ENCODE data around the gene COMMD6.
A peak's percentile ranks its signal among the peaks of the same experiment; 100 is the strongest.

COMMD6 gene

DNA sequence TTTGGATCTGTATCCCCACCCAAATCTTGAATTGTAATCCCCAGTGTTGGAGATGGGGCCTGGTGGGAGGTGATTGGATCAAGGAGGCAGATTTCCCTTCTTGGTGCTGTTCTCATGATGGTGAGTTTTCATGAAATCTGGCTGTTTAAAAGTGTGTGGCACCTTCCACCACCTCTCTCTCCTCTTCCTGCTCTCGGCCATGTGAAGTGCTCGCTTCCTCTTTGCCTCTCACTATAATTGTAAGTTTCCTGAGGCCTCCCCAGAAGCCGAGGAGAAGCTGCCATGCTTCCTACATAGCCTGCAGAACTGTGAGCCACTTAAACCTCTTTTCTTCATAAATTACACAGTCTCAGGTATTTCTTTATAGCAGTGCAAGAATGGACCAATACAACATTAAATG is 15.7 kb downstream of the COMMD6 start:
- DNase-seq: no peak

DNA sequence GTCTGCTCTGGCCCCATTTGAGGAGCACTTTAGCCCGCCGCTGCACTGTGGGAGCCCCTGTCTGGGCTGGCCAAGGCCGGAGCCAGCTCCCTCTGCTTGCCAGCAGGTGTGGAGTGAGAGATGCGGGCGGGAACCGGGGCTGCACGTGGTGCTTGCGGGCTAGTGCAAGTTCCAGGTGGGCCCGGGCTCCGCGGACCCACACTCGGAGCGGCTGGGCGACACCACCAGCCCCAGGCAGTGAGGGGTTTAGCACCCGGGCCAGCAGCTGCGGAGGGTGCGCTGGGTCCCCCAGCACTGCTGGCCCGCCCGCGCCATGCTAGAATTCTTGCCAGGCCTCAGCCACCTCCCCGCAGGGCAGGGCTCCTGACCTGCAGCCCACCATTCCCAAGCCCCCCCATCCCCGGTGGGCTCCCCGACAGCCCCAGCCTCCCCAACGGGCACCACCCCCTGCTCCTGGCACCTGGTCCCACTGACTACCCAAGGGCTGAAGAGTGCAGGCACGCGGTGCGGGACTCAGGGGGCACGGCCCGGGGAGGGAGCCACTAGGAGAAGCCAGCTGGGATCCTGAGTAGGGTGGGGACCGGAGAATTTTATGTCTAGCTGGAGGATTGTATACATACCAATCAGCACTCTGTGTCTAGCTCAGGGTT is 19.1 kb downstream of the COMMD6 start:
- no peak for DNase-seq

DNA sequence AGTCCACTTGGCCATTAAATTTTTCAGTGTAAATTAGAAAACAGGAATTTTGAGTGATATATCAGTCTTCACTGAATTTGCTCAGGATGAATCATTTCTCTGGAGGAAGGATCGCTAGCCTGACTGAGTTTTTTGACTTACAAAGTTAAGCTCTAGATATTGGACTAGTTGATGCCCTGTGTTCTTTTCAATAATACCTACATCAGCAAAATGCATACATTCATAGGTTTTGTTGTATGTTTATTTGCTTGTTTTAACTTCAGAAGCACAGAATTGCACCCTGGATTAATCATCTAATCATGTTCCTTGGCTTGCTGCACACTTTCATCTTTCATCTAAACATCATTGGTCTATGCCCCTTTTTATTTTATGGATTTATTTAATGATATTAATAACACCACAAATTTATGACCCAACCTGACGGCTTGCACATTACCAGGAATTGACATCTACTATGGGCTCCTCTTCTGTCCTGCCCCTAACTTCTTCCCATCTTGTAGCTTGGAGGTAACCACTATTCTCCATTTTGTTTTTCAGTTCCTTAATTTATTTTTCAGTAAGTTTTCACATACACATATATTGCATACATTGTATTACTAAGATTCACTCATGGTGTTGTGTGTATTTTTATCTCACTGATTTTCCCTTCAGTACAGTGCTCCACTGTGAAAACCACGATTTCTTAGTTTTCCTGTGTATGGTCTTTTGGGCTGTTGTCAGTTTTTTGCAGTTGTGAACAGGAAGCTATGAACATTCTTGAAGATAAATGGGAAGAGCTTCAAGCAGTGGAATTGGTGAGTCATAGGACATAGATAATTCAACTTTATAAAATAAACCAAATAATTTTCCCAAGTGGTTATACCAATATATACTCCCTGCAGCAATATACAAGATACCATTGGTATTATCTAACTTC is 23.3 kb downstream of the COMMD6 start:
- no peak for DNase-seq

DNA sequence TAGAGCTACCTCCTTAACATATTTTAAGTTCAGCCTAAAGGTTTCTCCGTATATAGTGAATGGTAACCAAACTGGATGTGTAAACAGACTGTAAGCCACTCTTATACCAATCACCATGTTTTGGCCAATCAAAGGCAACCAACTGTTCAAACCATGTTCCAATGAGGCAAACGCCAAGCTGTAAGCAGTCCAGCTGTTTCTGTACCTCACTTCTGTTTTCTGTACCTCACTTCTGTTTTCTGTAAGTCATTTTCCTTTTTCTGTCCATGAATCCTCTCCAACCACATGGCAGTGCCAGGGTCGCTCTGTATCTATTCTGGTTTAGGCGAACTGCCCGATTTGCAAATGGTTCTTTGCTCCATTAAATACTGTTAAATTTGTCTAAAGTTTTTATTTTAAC is 24.4 kb downstream of the COMMD6 start:
- DNase-seq: no peak

DNA sequence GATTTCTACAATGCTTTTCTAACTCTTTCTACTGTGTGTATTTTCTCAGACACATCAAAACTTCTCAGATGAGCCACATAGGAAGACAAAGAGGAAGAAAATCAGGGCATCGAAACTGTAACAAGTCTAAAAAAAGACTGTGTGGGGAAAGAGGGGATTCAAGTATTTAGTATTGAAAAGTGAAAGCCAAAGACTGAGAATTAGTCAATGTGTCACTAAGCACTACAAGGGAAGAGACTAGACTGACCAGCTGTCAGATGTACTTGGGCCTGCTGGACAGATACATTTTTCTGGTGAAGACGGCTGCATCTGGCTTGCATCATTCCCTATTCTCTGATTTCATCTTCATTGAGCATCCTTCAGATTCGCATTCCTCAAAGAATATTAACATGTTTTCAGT is 25.4 kb downstream of the COMMD6 start:
- no peak for DNase-seq

DNA sequence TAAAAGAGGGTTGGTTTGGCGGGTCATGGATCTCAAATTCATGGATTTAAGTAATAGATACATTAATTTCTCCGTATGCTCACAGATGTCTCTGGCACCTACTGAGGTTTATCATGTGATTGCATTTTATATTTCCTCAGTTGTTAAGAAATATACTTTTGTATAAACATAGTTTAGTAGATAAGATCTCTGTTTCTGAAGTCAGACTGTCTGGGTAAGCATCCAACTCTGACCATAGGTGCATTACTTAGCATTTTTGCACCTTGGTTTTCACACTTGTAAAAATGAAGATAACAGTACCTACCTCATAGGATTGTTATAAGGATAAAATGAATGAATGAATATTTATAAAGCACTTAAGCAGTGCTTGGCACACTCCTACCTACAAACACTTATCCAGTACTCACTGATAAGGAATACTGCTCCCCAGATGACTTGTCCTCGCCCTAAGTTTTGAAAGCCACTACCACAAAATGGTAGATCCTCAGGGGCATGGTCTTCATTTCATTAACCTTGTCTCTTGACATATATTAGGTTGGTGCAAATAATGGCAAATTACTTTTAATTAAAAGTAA is 26.5 kb downstream of the COMMD6 start:
- no peak for DNase-seq

GRCh38 chr13:75508002-75508548 is 29.6 kb downstream of the COMMD6 start:
- no peak for DNase-seq

DNA sequence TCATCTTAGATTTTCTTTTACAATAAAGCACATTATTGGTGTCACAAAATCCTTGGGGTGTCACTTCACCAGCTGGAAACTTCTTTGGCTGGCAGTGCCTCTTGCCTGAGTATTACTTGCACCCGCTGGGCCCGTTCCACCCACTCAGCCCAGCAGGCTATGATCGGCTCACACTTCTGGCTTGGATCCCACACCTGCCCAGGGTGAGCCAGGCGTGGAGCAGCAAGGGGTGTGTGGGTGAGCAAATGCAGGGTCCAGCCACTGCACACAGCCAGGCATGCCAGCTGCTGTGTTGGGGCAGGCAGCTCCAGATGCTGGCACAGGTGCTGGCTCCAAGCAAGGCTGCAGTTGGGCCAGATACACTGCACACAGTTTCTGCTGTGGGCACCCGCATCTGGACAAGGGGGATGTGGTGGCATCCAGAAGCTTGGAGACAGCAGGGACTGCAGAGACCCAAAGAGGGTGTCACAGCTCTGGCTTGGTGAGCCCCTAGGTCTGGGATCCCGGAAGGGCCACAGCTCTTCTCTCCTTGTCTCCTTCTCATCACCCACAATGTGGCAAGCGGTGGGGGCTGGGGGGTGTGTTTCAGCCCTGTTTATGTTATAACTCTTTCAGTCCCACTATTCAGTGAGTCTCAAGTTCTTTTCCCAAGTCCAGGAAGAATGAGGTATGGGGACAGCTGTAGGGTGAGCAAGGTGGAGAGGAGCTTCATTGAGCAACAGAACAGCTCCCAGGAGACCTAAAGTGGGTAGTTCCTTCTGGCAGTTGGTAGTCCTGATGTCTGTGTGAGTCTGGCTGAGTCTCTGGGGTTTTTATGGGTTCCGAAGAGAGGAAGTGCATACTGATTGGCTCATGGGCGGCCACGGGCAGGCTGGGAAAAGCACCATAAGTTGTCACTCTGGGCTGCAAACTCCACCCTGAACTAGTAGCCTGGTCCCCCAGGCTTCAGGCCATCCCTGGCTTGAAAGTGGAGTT is 30.3 kb downstream of the COMMD6 start:
- DNase-seq: no peak

DNA sequence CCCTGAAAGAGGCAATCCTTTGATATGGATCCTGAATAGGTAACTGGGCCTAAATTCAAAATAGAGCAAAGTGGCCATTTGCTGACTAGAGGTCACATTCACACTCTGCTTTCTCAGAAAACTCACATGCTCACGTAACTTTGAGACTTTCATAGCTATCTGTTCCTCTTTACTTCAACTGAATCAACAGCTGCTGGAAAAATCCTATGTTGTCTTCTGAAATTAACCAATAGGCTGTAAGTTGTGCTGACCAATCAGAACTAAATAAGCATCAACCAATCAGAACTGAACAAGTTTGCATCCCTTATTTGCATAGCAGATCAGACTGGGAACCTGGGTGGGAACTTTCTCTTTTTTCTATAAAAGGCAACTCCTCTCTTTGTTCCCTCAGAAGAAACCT is 31.6 kb downstream of the COMMD6 start:
- no peak for DNase-seq

GRCh38 chr13:75505327-75505726 is 32.3 kb downstream of the COMMD6 start:
- DNase-seq: no peak

DNA sequence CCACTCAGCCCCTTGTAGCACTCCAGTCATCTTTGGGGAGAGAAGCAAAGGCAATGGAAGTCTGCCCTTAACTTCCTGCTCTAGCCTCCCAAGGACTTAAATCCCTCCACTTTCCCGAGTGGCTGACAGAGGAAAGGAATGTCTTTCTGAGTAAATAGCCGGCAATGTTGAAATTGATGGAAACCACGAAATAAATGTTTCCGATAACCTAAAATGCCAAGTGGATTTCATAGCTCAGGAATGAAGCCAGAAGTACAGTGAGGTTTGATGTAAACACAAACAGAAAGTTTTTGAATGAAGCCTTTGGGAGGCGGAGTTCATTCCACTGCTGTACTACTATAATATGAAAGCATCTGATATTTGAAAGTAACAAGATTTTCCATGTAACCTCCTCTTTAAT is 41.7 kb downstream of the COMMD6 start:
- DNase-seq: no peak

DNA sequence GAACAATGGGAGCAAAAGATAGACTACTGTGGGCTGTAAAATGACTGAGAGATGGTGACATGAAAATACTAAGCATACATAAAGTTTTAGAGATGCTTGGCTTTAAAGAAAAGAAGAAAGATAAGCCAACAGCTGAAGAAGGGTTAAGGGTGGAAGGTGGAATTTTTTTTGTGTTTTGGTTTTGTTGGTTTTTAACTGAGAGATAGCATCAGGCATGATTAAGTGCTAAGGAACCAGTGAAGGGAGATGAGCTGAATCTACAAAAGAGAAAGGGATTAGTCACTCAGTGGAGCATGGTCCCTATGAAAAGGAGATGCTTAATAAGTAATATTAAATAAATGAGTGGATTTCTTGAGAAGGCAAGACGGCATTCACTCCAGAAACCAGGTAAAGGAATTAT is 43.1 kb downstream of the COMMD6 start:
- DNase-seq: peak; percentile 50

GRCh38 chr13:75493156-75493555 is 44.5 kb downstream of the COMMD6 start:
- DNase-seq: no peak

GRCh38 chr13:75492389-75492788 is 45.3 kb downstream of the COMMD6 start:
- DNase-seq: no peak

DNA sequence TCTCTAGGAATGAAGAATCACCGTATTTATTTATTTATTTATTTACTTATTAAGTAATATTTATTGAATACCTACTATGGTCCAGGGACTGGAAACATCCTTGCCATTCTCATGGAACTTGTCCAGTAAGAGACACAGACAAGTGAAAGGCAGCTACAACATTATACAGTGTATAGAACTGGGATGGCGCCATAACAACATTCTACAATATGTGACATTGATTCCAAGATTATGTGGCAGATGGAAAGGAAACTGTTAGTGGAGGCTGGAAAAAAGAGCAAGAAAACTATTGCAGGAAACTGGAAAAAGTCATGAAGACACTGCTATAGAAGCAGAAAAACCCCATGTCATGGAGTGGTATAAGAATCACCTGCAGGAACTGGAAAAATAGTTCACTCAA is 46.3 kb downstream of the COMMD6 start:
- DNase-seq: no peak

- peak; percentile 47 for DNase-seq
Measured at GRCh38 chr13:75489502-75490263, 48.0 kb downstream of the COMMD6 start.

DNA sequence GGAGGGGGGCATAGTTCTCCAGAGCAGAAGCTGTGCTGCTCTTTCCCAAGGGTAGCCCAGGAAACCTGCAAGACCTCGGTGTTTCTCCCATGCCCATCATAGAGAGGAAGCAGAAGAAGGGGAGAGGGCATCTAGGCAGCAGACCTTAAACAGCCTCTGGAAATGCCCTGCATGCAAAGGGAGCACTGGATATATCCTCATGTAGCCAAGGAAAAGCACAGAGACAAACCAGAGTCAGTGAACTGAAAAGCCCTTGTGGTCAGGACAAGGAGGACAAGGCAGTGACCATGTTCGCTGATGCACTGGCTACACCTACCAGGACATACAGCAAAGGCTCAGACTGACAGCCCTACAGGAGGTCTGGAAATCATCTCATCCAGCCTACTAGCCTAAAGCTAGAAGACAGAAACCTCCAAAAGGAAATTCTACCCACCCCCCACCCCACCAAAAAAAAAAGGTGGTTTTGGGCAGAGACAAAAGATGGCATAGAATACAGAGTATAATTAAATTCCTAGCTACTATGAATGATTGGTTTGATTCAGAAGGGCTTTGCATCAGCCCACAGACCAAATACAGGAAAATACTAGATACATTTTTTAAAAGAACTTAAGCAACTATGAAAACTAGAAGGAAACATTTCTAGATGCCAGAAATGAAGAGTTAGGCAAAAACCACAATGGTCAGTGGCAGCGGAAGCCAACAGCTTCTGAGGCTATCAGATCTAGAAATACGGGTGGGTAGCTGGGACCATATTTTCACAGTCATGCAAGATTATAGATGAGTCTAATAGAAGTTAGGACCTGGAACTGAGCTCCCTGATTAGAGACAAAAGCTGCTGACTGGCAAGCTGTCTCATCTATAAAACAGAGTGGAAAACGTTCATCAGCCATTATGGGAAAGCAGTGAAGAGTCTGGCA is 51.2 kb downstream of the COMMD6 start:
- DNase-seq: no peak

GRCh38 chr13:75485286-75486062 is 52.2 kb downstream of the COMMD6 start:
- peak; percentile 66 for DNase-seq

DNA sequence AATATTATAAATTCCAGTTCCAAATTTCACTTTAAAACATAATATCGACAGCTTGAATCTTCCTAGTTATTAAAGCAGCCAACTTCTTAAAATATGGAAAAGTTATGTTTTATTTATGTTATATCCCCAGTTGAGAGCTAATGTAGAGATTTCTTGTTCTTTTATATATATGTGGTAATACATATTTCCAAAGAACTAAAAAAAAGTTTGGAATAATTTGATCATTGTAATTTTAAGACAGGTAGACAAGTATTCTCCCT is 54.9 kb downstream of the COMMD6 start:
- DNase-seq: no peak
